Suppressor macrophage (primary cell): ENCODE data around the gene FAM193B.

Experiments used
- DNase-seq, 4 experiments: peaks; one replicate each; pipeline ENCODE4 v3.0.0-alpha.2; 2020 to 2022
- total RNA-seq, 17 experiments: gene quantifications; one replicate each; lab custom pipeline; 2026; ENCODE audit warnings: mixed read lengths in 6 of 17, inconsistent platforms in 3 of 17; lab: John Stamatoyannopoulos, UW

Gene FAM193B
- total RNA-seq, result 8.6 to 31.7 (median 19.3) reads per million in 17 experiments

- peak; percentile 94 to 97 (median 95) for DNase-seq
Observed at GRCh38 chr5:177554474-177555111, at the start of gene FAM193B. FAM193B (minus strand) TSS chr5:177554563; CDS start chr5:177554458, 105 bp downstream.

DNA sequence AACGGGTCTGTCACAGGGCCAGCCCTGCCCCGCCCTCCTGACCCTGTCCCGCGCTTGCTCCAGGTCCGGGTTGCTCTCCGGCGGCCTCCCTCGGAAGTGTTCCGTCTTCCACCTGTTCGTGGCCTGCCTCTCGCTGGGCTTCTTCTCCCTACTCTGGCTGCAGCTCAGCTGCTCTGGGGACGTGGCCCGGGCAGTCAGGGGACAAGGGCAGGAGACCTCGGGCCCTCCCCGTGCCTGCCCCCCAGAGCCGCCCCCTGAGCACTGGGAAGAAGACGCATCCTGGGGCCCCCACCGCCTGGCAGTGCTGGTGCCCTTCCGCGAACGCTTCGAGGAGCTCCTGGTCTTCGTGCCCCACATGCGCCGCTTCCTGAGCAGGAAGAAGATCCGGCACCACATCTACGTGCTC is 49.8 kb upstream of the FAM193B start:
- DNase-seq, result no peak

- no peak for DNase-seq
Observed at GRCh38 chr5:177603631-177604030, 49.3 kb upstream of the FAM193B start.

DNA sequence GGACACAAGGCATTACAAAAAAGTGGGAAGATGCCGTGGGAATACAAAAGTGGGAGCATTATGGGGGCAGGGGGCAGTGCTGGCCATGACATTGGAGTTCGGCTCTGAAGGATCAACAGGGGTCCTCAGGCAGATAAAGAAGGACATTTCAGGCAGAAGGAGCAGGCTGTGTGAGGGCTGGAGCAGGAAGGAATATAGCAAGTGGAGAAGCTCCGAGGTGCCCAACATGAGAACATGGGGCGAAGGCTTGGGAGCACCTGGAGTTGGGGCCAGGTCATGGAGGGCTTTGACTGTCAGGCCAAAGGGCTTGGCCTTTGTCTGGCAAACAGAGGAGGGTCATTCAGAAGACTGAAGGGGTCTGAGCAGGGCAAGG is 48.1 kb upstream of the FAM193B start:
- DNase-seq, result no peak

GRCh38 chr5:177601577-177602457 is 47.5 kb upstream of the FAM193B start:
- DNase-seq, result peak in 1 of 4 experiments; percentile 17

GRCh38 chr5:177601126-177601525 is 46.8 kb upstream of the FAM193B start:
- no peak for DNase-seq

DNA sequence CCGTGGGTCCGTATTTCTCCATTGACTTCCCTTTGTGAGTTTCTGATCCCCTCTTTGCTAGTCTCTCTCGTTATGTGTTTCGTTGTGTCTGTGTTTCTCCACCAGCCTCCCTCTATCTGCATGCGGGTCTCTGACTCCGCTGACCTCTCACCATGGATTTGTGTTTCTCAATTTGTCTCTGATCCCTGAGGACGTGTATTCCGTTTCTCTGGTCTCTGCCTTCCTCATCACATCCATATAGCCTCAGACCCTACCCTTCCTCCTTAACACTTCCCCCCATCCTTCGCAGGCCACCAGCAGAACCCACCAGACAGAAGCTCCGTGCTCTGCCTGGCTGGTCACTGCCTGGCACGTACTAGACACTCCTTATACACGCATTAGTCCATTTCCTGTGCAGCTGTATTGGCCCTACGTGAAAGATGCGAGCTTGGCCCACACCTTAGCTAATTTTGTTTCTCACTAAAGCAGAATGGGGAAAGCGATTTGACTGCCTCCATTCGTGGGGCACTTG is 46.2 kb upstream of the FAM193B start:
- peak in 3 of 4 experiments; percentile 11 to 24 (median 18) for DNase-seq

DNA sequence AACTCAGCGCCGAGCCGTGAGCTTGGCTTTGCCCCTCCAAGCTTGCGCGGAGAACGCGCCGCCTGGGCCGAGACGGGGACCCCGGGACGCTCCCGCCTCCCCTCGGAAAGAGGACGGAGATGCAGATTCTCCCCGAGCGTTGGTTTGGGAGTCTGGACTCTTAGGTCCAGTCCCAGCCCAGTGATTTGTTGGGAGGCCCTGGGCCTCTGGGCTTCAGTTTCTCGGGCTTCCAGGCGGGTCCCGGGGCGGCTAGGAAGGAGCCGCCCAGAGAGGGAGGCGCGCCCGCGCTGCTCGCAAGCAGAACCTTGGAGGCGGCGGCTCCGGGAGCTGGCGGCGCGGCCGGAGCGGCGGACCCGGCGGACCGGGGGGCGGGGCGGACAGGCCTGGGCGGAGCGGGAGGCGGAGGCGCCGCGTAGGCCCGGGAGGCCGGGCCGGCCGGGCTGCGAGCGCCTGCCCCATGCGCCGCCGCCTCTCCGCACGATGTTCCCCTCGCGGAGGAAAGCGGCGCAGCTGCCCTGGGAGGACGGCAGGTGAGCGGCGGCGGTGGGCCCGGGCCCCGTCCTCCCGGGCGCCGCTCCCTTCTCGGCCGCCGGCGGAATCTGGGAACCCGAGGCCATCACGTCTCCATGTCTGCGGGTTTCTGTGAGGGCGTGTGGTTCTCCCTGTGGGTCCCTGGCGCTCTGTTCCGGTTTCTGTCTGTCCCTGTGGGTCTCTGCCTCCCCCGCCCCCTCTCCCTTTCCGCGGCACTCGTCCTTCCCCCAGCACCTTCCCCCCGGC is 45.6 kb upstream of the FAM193B start, which contains the start of gene B4GALT7:
B4GALT7 (plus strand) TSS at position 402 of the 777 bp plus-strand sequence; CDS start at position 481, 79 bp downstream.
- DNase-seq, result peak; percentile 86 to 96 (median 92)

DNA sequence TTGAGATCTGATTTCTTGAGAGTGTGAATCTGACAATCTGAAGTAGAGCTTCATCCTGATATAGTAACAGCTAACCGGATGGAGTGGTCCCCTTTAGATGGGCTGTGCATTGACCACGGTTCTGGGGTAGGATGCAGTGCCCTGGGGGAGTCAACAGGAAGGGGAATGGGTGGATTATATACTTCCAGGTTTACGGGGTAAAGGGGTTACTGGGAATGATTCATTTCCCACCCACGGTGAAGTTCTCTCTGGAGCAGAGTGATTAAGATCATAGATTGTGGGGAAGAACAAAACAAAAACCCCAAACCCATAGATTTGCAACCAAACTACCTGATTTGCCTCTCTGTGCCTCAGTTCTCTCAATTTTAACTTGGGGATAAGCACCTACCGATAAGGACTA is 44.1 kb upstream of the FAM193B start:
- no peak for DNase-seq

DNA sequence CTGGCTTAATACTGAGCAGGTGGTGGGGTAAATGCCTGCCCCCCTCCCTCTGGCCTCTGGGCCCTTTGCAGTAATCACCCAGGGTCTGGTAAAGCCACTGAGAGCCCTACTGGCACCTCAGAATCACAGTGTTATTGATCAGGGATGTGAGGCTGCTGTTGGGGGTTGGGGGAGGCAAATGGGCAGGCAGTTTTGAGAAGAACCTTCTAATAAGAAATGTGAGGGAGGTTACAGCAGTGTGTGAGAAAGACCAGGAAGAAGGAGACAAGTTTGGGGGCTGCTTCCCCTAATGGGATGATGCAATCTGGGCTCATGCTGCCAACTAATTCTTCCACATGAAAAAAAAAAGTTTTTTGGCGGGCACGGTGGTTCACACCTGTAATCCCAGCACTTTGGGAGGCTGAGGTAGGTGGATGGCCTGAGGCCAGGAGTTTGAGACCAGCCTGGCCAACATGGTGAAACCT is 42.4 kb upstream of the FAM193B start:
- DNase-seq, result no peak

DNA sequence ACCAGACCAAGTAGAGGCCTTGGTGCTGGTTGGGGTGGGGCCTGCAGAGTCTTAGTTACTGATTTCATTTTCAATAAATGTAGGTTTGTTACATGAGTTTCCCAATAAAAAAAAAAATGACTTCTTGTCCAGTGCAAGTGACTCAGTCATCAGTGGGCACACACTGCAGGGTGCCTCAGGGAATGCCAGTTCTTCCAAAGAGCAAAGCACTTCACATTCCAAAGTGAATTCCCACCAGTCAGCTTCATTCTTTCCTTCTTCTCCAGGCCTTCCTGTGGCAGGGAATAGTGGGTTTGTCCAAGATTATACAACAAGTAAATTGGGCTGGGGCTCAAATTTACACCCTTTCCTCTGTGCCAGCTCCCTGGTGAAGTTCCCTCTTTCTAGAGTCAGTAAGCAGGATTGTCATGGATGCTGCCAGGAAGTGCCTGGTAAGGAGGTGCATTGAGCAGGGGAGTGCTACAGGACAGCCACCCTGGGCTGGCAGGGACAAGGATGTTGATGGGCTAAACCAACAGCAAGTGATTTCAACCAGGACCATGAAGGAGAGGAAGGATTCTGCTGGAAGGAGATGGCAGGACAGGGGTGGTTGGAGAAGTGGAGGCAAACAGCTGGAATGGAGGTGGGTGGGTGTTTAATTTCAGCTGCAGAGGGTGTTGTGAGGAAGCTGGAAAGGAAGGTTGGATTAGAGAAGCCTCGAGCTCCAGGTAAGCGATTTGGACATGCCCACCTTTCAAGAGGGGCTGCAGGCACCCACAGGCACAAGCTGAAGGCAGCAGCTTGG is 41.8 kb upstream of the FAM193B start:
- DNase-seq, result no peak

DNA sequence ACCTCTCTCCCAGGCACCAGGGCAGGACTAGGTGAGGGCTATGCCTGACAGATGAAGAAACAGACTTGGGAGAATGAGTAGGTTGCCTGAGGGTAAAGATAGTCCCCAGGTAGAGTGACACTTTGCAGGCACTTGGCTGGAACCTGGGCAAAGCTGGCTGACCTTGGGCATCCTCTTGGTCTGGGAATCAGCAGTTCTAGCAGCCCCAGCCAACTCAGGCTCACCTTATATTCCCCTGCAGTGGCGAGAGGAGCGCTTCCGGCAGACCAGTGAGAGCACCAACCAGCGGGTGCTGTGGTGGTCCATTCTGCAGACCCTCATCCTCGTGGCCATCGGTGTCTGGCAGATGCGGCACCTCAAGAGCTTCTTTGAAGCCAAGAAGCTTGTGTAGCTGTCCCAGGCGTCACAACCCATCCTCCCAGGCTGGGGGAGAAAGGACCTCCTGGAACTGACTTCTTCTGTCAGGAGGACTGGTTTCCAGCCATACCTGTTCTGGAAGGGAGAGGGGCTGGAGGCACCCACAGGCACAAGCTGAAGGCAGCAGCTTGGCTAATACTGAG is 40.7 kb upstream of the FAM193B start:
- no peak for DNase-seq

- no peak for DNase-seq
Observed at GRCh38 chr5:177594071-177594470, 39.7 kb upstream of the FAM193B start.

GRCh38 chr5:177593511-177593910 is 39.1 kb upstream of the FAM193B start:
- DNase-seq, result no peak

- no peak for DNase-seq
Observed at GRCh38 chr5:177592905-177593304, 38.5 kb upstream of the FAM193B start.

GRCh38 chr5:177592010-177592834 is 37.9 kb upstream of the FAM193B start, which contains the start of gene TMED9:
TMED9 (plus strand) TSS chr5:177592203; CDS start chr5:177592215, 12 bp downstream.
- DNase-seq, result peak; percentile 85 to 94 (median 90)

- DNase-seq, result no peak
Observed at GRCh38 chr5:177591690-177592009, 37.3 kb upstream of the FAM193B start.

DNA sequence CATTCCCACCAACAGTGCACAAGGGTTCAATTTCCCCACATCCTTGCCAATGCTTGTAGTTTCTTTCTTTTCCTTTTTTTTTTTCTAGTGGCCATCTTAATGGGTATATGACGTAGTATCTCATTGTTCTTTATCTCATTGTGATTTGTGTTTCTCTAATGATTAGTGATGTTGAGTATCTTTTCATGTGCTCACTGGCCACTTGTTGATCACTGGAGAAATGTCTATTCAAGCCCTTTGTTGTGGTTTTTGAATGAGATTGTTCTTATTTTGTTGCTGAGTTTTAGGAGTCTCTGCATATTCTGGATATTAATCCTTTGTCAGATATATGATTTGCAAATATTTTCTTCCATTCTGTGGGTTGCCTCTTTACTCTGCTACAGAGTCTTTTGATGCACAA is 36.0 kb upstream of the FAM193B start:
- DNase-seq, result no peak

- no peak for DNase-seq
Observed at GRCh38 chr5:177588413-177588909, 34.1 kb upstream of the FAM193B start.

- DNase-seq, result no peak
Observed at GRCh38 chr5:177578316-177578715, 24.0 kb upstream of the FAM193B start.
